Measurements from ENCODE around the gene BPGM.

BPGM gene

GRCh38 chr7:134602881-134603451, 43.7 kb upstream of the BPGM start:
- Histone ChIP-seq H3K79me2 (ENCODE audit: control insufficient read depth, low read length) (no peaks in the 10 kb centered on the region), H3K4me3 (ENCODE audit: low read length) (no peak overlapping the region), H3K36me3 (ENCODE audit: control insufficient read depth, low read length) (no peaks in the 10 kb centered on the region), H3K27me3 (ENCODE audit: control insufficient read depth, low read length) (peaks cover 18% of the 10 kb centered on the region), H3K9me3 (ENCODE audit: control insufficient read depth, insufficient read depth, low read length) (peaks cover 6% of the 10 kb centered on the region), H3K4me2 (ENCODE audit: low read length) (no peak overlapping the region), H3K4me1 (ENCODE audit: control insufficient read depth, low read length) (peaks cover under 1% of the 10 kb centered on the region), H3K9me2 (replicated peaks; ENCODE audit: control insufficient read depth, low read length) (no peaks in the 10 kb centered on the region), H3F3A (ENCODE audit: control insufficient read depth, insufficient read depth) (no peaks in the 10 kb centered on the region), H3K27ac (ENCODE audit: low read depth, low read length) (no peak overlapping the region), H4K20me1 (ENCODE audit: control insufficient read depth, insufficient read depth, low read depth, low read length) (no peaks in the 10 kb centered on the region)
- no peak for TF ChIP-seq EZH2phosphoT487 (IDR thresholded peaks at IDR 0.05; ENCODE audit: borderline replicate concordance, low read length)
- TF ChIP-seq CTCF (IDR thresholded peaks at IDR 0.05; ENCODE audit: low read depth, low read length, poor library complexity, severe bottlenecking) = no peak

GRCh38 chr7:134605978-134606923, 40.4 kb upstream of the BPGM start:
- Histone ChIP-seq H3K27me3 (ENCODE audit: control insufficient read depth, low read length) (peaks cover 32% of the 10 kb centered on the region), H3K4me1 (ENCODE audit: control insufficient read depth, low read length) (no peaks in the 10 kb centered on the region), H3K4me3 (ENCODE audit: low read length) (no peak overlapping the region), H3K27ac (ENCODE audit: low read depth, low read length) (no peak overlapping the region), H3K79me2 (ENCODE audit: control insufficient read depth, low read length) (no peaks in the 10 kb centered on the region), H3K9me3 (ENCODE audit: control insufficient read depth, insufficient read depth, low read length) (no peaks in the 10 kb centered on the region), H3K4me2 (ENCODE audit: low read length) (peak overlapping the region; percentile 10; the same call in 1 of the 2 replicates), H3K36me3 (ENCODE audit: control insufficient read depth, low read length) (no peaks in the 10 kb centered on the region), H3K9me2 (replicated peaks; ENCODE audit: control insufficient read depth, low read length) (no peaks in the 10 kb centered on the region), H3F3A (ENCODE audit: control insufficient read depth, insufficient read depth) (no peaks in the 10 kb centered on the region), H4K20me1 (ENCODE audit: control insufficient read depth, insufficient read depth, low read depth, low read length) (no peaks in the 10 kb centered on the region)
- TF ChIP-seq CTCF (IDR thresholded peaks at IDR 0.05; ENCODE audit: low read depth, low read length, poor library complexity, severe bottlenecking) = peak; percentile 96
- TF ChIP-seq EZH2phosphoT487 (IDR thresholded peaks at IDR 0.05; ENCODE audit: borderline replicate concordance, low read length) = no peak

GRCh38 chr7:134611611-134612151, 35.0 kb upstream of the BPGM start:
- H3K27ac ChIP-seq (ENCODE audit: low read depth, low read length) = no peak overlapping the region
- no peaks in the 10 kb centered on the region for H3K79me2 ChIP-seq (ENCODE audit: control insufficient read depth, low read length)
- H3K4me1 ChIP-seq (ENCODE audit: control insufficient read depth, low read length) = no peaks in the 10 kb centered on the region
- no peaks in the 10 kb centered on the region for H3K9me3 ChIP-seq (ENCODE audit: control insufficient read depth, insufficient read depth, low read length)
- peaks cover 28% of the 10 kb centered on the region for H3K27me3 ChIP-seq (ENCODE audit: control insufficient read depth, low read length)
- H3K4me3 ChIP-seq (ENCODE audit: low read length) = no peak overlapping the region
- no peaks in the 10 kb centered on the region for H3K9me2 ChIP-seq (replicated peaks; ENCODE audit: control insufficient read depth, low read length)
- H3K4me2 ChIP-seq (ENCODE audit: low read length) = no peak overlapping the region
- H3K36me3 ChIP-seq (ENCODE audit: control insufficient read depth, low read length) = no peaks in the 10 kb centered on the region
- no peaks in the 10 kb centered on the region for H3F3A ChIP-seq (ENCODE audit: control insufficient read depth, insufficient read depth)
- no peak for TF ChIP-seq CTCF (IDR thresholded peaks at IDR 0.05; ENCODE audit: low read depth, low read length, poor library complexity, severe bottlenecking)
- no peak for TF ChIP-seq EZH2phosphoT487 (IDR thresholded peaks at IDR 0.05; ENCODE audit: borderline replicate concordance, low read length)
- no peaks in the 10 kb centered on the region for H4K20me1 ChIP-seq (ENCODE audit: control insufficient read depth, insufficient read depth, low read depth, low read length)
